HG03558 (cell line): ENCODE measurements around the gene SPRYD7.
"Not testable (repeated sequence)": the region's sequence is repeated elsewhere in the genome, so short reads cannot be mapped to it uniquely, and the experiment has no call there.

Experiments
- ATAC-seq: cut with Tn5 transposase; IDR thresholded peaks from one replicate; pipeline ENCODE4 v1.9.1; 2021; ENCODE audit warnings: moderate number of reproducible peaks; ENCODE audit not compliant: unreplicated experiment; ENCODE audit errors: extremely low read depth

Gene SPRYD7

DNA sequence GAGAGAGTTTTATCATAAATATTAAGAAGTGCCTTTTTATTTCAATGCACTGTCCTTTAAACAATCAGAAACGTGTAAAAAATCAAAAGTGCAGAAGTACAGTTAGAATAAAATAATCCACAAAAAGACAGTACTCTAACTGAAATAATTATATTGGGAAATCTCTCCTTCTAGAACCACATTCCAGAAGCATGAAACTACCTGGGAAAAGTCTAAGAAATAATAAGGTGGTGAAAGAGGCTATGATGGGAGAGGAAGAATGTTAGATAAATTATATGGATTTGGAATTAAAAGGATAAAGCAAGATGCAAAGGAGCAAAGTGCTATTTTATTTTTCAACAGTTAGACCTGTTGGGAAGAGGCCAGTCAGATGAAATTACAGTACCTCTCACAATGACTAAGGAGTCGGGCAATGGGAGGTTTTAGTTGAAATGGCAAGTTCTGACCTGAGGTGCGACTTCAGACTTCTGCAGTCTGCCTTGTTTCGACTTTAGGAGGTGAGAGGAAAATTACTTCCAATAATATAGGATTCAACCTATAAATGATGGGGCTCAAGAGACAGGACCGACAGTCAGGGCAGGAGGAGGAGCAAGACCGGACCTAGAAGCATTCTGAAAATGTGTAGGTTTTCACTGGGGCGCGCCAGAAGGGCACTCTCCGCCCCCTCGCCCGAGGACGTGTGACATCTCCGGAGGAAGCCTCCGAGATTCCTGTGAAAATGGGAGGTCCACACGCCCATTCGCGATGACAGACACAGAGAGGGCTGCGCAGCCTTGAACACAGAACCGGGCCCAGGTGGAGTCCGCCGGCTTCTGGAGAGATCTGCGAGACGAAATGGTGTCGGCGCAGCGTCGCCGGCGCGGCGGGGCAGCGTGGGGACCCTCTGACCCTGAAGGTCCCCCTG, 717 bp downstream of the SPRYD7 start:
- ATAC-seq = peak; percentile 9

DNA sequence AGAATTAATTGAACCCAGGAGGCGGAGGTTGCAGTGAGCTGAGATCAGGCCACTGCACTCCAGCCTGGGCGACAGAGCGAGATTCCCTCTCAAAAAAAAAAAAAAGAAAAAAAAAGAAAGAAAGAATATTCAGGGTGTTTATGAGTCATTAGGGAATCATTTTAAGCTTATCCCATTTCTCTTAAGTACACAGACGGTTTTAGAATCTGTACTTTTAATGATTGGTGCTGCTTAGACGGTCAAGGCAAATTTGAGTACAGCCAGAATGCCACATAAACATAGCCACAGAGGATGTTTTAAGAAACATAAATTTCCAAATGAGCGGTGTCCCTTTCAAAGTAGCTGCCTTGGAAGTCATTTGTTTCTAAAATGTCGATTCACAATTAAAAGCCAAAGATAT, 2.6 kb downstream of the SPRYD7 start:
- ATAC-seq = no peak

GRCh38 chr13:49932868-49933267, 3.3 kb downstream of the SPRYD7 start:
- no peak for ATAC-seq

GRCh38 chr13:49932066-49932465, 4.1 kb downstream of the SPRYD7 start:
- ATAC-seq = no peak

GRCh38 chr13:49927755-49928154, 8.4 kb downstream of the SPRYD7 start:
- no peak for ATAC-seq

- no peak for ATAC-seq
Observed at GRCh38 chr13:49925881-49926418, 10.2 kb downstream of the SPRYD7 start.

- ATAC-seq = no peak
Observed at GRCh38 chr13:49922301-49922700, 13.8 kb downstream of the SPRYD7 start.

DNA sequence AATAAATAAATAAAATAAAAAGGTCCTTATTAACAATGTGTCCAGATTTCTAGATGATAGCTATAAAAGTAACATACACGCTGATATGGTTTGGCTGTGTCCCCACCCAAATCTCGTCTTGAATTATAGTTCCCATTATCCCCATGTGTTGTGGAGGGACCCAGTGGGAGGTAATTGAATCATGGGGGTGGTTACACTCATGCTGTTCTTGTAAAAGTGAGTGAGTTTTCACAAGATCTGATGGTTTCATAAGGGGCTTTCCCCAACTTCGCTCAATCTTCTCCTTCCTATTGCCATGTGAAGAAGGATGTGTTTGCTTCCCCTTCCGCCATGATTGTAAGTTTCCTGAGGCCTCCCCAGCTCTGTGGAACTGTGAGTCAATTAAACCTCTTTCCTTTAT, 15.2 kb downstream of the SPRYD7 start:
- ATAC-seq = not testable (repeated sequence)

DNA sequence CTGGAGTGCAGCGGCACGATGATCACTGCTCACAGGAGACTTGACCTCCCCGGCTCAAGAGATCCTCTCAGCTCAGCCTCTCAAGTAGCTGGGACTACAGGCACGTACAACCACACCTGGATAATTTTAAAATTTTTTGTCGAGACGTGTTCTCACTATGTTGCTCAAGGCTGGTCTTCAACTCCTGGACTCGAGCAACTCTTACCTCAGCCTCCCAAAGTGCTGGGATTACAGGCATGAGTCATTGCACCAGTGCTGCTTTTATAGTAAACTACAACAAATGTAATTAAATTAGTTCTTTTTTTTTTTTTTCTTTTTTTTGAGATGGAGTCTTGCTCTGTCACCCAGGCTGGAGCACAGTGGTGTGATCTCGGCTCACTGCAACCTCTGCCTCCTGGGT, 18.0 kb downstream of the SPRYD7 start:
- not testable (repeated sequence) for ATAC-seq

GRCh38 chr13:49914947-49915346, 21.2 kb downstream of the SPRYD7 start:
- no peak for ATAC-seq

DNA sequence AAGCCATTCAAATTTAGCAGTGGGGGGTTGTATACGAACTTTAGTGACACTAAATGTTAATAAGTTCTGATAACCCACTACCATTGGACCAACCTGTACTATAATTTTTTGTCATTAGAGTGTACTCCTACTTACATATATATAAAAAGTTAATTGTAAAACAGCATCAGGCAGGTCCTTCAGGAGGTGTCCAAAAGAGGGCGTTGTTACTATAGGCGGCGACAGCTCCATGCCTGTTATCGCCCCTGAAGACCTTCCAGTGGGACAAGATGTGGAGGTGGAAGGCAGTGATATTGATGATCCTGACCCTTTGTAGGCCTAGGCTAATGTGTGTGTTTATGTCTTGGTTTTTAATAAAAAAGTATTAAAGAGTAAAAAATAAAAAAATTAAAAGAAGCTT, 27.5 kb downstream of the SPRYD7 start:
- ATAC-seq = no peak

- no peak for ATAC-seq
Observed at GRCh38 chr13:49904729-49905456, 31.2 kb downstream of the SPRYD7 start.

DNA sequence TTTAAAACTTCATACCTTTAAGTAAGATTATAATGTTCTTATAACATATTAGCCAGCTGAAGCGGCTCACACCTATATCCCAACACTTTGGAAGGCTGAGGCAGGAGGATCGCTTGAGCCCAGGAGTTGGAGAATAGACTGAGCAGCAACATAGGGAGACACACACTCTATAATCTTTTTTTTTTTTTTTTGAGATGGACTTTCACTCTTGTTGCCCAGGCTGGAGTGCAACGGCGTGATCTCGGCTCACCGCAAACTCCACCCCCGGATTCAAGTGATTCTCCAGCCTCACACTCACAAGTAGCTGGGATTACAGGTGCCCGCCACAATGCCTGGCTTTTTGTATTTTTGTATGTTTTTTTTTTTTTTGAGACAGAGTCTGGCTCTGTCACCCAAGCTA, 37.3 kb downstream of the SPRYD7 start:
- ATAC-seq = no peak

GRCh38 chr13:49897713-49898112, 38.4 kb downstream of the SPRYD7 start:
- ATAC-seq = no peak

DNA sequence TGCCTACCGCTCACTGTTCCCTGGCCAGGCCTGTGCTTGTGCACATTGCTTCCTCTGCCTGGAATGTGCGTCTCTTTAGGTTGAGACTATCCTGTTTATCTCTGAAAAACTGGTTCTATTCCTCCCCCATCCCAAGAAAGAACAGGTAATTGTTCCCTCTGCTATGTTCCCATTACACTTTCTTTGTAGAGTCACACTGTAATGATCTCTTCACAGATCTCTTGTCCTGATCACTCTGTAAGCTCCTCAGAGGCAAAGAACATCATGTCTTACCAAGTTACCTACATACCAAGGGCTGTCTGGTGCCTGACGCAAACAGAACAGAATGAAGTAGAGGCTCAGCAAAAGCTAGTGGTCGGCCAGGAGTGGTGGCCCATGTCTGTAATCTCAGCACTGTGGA, 40.3 kb downstream of the SPRYD7 start:
- no peak for ATAC-seq

GRCh38 chr13:49893591-49893990, 42.5 kb downstream of the SPRYD7 start:
- no peak for ATAC-seq

DNA sequence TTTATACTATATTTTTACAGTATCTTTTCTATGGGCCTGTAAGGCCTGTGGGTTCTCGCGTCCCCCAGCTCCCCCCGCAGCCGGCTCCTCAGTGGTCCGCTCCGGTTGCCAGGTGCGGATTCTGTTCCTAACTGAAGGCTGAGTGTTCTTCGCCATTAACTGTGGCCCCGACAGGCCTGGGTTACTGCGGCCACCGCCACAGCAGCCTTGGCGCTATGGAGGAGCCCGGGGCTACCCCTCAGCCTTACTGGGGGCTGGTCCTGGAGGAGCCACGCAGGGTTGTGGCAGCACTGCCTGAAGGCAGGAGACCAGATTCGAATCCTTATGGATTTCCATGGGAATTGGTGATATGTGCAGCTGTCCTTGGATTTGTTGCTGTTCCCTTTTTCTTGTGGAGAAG, 45.8 kb downstream of the SPRYD7 start:
- no peak for ATAC-seq

DNA sequence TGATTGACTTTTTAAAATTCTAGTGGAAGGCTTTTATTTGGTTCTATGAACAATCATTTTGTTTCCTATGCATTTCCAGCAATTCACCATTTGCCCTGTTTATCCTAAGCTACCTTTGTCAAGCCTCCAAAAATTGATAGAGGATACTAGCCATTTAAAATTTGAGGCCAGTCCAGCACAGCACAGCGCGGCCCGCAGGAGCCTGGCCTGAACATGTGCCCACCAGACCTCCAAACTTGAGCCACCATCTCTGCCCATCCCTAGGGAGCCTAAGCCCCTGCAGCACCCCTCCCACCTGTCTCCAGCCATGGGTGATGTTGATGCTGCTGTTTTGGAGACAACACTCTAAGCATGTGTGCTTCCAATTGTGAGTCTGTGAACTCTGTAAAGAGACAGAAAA, 57.5 kb downstream of the SPRYD7 start:
- ATAC-seq = no peak

DNA sequence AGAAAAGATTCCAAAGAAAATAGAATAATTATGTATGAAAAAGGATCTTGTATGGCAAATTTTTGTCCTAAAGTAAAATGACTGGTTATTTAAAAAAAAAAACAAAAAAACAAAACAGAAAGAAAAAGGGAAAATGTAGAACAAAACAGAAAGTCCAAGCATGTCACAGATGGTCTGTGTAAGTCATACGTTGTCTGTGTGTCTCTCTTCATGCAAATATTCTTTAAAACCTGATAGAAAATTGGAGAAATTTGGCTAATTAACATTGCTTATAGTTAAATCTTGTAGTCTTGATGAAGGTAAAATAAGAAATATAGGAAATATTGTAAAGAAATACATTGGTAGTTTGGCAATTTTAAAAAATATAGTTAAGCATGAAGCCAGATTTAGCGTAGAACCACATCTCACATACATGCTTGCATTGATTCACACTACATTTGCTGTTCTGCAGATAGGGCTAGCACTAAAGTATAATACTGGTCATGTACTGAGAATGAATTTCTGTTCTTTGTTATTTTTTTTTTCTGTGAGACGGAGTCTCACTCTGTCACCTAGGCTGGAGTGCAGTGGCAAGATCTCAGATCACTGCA, 58.4 kb downstream of the SPRYD7 start:
- no peak for ATAC-seq

DNA sequence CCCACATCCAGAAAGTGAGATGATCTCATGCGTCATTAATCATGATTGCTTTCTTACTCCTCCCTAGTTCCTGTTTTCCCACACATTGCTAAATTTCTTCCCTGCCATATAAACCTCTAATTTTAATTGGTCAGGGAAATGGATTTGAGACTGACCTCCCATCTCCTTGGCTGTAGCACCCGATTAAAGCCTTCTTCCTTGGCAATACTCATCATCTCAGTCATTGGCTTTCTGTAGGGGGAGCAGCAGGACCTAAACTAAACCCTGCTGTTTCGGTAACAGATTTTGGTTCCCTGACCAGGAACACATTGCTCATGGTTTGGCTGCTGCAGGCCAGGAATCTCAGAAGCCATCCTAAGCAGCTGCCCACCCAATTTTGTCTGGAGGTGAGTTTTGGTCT, 61.7 kb downstream of the SPRYD7 start:
- ATAC-seq = no peak

- ATAC-seq = no peak
Observed at GRCh38 chr13:49869519-49869918, 66.6 kb downstream of the SPRYD7 start.
